ENCODE measurements around the gene UGT1A8. TPM values are rescaled to one million over a fixed set of nuclear protein-coding genes. Genes with fewer than 3 reads are reported as not detected.
"Not testable (repeated sequence)": the region's sequence is repeated elsewhere in the genome, so short reads cannot be mapped to it uniquely, and the experiment has no call there.

Gene UGT1A8
- total RNA-seq, 4 donors from 2014 or later: not detected

- no peaks in the 10 kb centered on the region for H3K4me1 ChIP-seq
- TF ChIP-seq POLR2AphosphoS5 (IDR thresholded peaks at IDR 0.05) (no peak), EP300 (IDR thresholded peaks at IDR 0.05) (no peak), POLR2A (IDR thresholded peaks at IDR 0.05; ENCODE audit: low read depth) (no peak), CTCF (IDR thresholded peaks at IDR 0.05) (no peak)
- intact Hi-C loops (cut with DNase I): no loop called here
- no peak overlapping the region for H3K27ac ChIP-seq (replicated peaks in 1 of 4)
- H3K9me3 ChIP-seq: no peaks in the 10 kb centered on the region
- no peak for DNase-seq (ENCODE audit: extremely low spot score)
- WGBS: 54% methylated on average over 1 of the region's 1 CpG
- H3K36me3 ChIP-seq: no peaks in the 10 kb centered on the region
- no peaks in the 10 kb centered on the region for H3K27me3 ChIP-seq
- H3K4me3 ChIP-seq: no peak overlapping the region
Observed at GRCh38 chr2:233700028-233700635, 82.7 kb downstream of the UGT1A8 start.

- H3K4me1 ChIP-seq; intact Hi-C loops (cut with DNase I); H3K9me3 ChIP-seq; H3K4me3 ChIP-seq; H3K27ac ChIP-seq (replicated peaks in 1 of 4); H3K27me3 ChIP-seq; DNase-seq (ENCODE audit: extremely low spot score); H3K36me3 ChIP-seq: not testable (repeated sequence)
- WGBS: 89% methylated on average over 5 of the region's 5 CpGs
Observed at GRCh38 chr2:233700842-233701241, 83.4 kb downstream of the UGT1A8 start.

GRCh38 chr2:233702238-233702637, 84.8 kb downstream of the UGT1A8 start:
- WGBS: 53% methylated on average over 3 of the region's 3 CpGs
- Histone ChIP-seq H3K36me3 (no peaks in the 10 kb centered on the region), H3K27ac (replicated peaks in 1 of 4) (no peak overlapping the region), H3K4me3 (no peak overlapping the region), H3K27me3 (peaks cover 0 to 5% (median 0%) of the 10 kb centered on the region in 4 donors), H3K9me3 (no peaks in the 10 kb centered on the region), H3K4me1 (no peaks in the 10 kb centered on the region)
- intact Hi-C loops (cut with DNase I): no loop called here
- DNase-seq (ENCODE audit: extremely low spot score): no peak
- TF ChIP-seq EP300 (IDR thresholded peaks at IDR 0.05) (no peak), CTCF (IDR thresholded peaks at IDR 0.05) (no peak)

DNA sequence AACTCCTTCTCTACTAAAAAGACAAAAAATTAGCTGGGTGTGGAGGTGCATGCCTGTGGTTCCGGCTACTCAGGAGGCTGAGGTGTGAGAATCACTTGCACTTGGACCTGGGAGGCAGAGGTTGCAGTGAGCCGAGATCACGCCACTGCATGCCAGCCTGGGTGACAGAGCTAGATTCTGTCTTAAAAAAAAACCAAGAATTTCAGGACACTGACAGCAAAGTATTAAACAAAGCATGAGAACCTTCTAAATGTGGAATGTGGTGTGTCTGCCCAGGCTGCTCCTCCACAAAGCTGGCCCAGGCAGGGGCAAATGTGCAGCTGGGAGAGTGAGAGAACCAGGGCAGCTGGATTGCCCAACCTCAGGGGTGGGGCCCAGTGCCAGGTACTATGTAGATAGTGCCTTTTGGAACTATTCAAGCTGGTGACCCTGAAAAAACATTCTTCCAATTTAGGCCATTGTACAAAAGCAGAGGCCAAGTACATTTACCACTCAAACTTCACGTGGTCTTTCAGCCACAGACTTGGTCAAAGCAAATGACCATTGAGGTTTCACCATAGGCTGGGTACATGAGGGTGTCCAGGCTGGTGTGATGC, 88.6 kb downstream of the UGT1A8 start:
- Histone ChIP-seq H3K4me1 (no peaks in the 10 kb centered on the region), H3K4me3 (no peak overlapping the region), H3K27me3 (peaks cover 0 to 6% (median 0%) of the 10 kb centered on the region in 4 donors), H3K27ac (replicated peaks in 1 of 4) (no peak overlapping the region), H3K36me3 (no peaks in the 10 kb centered on the region), H3K9me3 (no peaks in the 10 kb centered on the region)
- TF ChIP-seq POLR2AphosphoS5 (IDR thresholded peaks at IDR 0.05): no peak
- TF ChIP-seq CTCF (IDR thresholded peaks at IDR 0.05): no peak
- no peak for TF ChIP-seq POLR2A (IDR thresholded peaks at IDR 0.05; ENCODE audit: low read depth)
- TF ChIP-seq EP300 (IDR thresholded peaks at IDR 0.05): no peak
- intact Hi-C loops (cut with DNase I): no loop called here
- DNase-seq (ENCODE audit: extremely low spot score): no peak
- WGBS: 60% methylated on average over 4 of the region's 4 CpGs

DNA sequence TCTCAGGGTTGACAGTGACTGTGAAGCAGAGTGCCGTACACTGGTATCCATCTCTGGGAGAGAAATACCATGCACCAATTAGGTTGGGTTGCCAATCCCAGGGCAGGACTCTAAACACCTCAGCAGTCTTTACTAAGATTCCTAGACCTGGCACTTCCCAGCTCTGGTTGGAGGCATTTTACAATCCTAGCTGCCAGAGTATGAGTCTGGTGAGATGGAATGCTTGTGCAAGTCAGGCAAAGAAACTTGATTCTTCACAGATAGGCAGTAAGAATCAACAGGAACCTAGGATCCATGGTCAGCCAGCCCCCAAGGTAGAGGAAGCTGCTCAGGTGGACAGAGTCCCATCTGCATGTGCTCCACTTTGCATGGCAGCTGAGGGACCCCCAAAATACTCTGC, 89.3 kb downstream of the UGT1A8 start:
- no peaks in the 10 kb centered on the region for H3K9me3 ChIP-seq
- WGBS: 100% methylated on average over 1 of the region's 1 CpG
- no peak overlapping the region for H3K27ac ChIP-seq (replicated peaks in 1 of 4)
- intact Hi-C loops (cut with DNase I): no loop called here
- no peaks in the 10 kb centered on the region for H3K36me3 ChIP-seq
- no peaks in the 10 kb centered on the region for H3K4me1 ChIP-seq
- H3K4me3 ChIP-seq: no peak overlapping the region
- TF ChIP-seq POLR2A (IDR thresholded peaks at IDR 0.05; ENCODE audit: low read depth): no peak
- no peak for TF ChIP-seq CTCF (IDR thresholded peaks at IDR 0.05)
- no peak for TF ChIP-seq EP300 (IDR thresholded peaks at IDR 0.05)
- TF ChIP-seq POLR2AphosphoS5 (IDR thresholded peaks at IDR 0.05): no peak
- DNase-seq (ENCODE audit: extremely low spot score): no peak
- H3K27me3 ChIP-seq: peaks cover 0 to 11% (median 0%) of the 10 kb centered on the region in 4 donors

All from esophagus muscularis mucosa (tissue), 4 donors.